OCI-M2 (cell line): ENCODE results near the gene TENT4A.

Experiments
- DNase-seq: peaks from one replicate; lab custom pipeline; 2025; ENCODE audit not compliant: unreplicated experiment; lab: John Stamatoyannopoulos, UW

Gene TENT4A

DNA sequence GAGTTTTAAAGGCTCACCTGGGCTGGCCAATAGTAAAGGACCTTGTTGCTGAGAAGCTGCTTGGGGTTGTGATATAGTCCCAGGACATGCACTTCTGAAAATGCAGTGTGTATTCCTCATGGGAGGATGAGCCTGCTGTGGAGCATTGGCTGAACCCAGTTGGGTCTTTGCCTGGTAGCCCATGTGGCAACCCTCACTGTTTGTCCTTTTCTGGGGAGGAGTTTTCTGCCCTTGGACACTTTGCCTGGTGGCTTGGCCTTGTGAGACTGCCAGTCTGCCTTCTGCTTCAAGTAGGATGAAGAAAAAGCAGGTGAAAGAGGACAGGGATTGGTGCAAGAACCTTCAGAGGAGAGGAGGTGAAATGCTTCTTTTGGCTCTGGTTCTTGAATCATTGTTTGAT, 4.0 kb downstream of the TENT4A start:
- no peak for DNase-seq

DNA sequence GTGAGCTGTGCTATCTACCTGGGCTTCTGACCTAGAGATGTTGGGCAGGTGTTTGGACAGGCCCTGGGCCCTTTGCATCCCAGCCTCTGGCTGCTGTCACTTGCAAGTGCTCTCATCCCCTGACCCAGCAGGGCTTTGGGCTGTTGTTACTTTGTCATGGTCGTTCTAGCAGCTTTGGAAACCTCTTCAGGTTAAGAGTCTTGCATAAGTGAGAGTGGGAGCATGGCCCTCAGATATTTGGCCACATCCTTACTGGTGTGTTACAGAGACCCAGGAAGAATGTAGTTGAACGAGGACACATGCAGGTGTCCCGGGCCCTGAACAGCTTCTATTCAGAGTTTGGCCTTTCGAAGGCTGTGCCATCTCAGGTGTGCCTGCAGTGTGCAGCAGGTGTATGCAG, 4.5 kb downstream of the TENT4A start:
- DNase-seq: no peak

DNA sequence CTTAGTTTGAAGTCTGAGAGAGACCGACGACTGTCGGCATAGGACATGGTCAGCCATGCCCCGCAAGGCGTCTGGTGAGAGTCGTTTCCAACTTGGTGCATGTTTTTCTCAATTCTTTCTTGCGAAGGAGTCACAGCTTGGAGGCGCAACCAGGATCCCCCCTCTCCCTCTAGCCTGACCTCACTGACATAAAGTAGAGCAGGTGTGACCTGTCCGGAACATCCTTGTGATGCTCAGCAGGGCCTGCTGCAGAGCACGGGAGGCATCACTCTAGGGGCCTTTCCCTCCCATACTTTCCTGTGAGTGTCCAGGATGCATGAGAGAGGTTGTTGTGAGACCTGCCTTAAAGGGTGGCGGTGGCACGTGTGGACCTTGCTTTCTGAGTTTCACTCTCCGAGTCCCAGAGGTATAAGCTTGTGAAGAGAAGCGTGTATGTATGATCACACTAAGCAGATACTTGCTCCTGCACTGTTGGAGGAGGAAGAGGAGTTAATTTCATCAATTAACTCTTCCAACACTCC, 5.0 kb downstream of the TENT4A start:
- no peak for DNase-seq

GRCh38 chr5:6718718-6719117, 5.5 kb downstream of the TENT4A start:
- DNase-seq: no peak

- DNase-seq: no peak
These were observed 6.2 kb downstream of the TENT4A start for GRCh38 chr5:6719417-6719816.

DNA sequence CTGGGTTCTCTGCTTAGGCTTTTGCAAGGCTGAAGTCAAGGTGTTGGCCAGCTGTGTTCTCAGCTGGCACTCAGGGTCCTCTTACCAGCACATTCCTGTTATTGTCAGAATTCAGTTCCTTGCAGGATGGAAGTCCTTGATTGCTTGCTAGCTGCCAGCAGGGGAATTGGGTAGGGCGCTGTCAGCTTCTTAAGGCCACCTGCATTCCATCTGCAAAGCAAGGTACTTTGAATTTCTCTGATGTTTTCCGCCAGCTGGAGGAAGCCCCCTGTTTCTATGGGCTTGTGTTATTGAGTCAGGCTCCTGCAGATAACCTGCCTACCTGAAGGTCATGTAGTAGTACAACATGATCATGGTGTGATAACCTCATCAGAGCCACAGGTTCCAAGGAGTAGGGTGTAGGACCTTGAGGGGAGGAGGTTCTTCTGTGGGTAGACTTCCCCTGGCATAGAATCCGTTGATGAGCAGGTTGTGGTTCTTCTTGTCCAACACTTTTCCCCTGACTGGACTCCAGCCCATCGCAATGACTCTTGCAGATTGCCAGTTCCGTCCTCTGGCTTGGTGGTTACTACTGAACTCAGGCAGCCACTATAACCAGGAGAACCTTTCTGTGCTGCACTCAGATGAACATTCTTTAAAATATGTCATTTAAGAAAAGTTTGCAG, 6.8 kb downstream of the TENT4A start:
- DNase-seq: no peak

- no peak for DNase-seq
These were observed 7.3 kb downstream of the TENT4A start for GRCh38 chr5:6720561-6720921.

DNA sequence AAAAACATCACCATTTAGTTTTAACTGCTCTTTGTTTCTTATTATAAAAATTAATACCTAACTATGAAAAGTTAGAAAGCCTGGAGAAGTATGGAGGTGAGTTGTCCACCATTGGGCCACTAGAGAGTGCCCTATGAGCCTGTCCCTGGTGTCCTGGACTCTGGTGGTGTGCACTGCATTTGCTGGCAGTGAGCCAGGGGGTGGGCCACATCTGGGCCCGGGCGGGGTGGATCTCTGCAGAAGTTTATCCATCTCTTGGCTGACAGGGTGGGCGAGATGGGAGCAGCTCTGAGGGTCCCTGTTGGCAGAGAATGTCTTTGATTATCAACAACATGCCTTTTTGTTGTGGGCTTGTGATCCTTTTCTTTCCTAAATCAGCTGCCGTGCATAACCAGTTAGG, 8.2 kb downstream of the TENT4A start:
- no peak for DNase-seq

DNA sequence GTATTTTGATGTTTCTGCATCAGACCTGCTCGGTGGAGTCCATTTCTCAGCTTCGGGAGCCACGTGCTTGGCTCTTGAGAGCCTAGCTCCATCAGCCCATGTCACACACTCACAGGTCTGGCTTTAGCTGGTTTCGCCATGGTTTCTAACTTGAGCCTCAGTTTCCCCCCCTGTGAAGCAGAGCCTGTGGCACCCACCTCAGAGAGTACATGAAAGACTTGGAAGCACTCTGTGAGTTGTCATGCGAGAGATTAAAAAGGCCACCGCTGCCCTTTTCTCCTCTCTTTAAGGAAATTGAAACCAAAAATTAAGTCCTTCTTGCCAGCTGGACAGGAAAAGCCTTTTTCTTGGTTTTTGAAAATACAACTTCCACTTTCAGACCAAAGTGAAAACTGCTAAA, 8.8 kb downstream of the TENT4A start:
- DNase-seq: no peak

- DNase-seq: no peak
These were observed 10.0 kb downstream of the TENT4A start for GRCh38 chr5:6723122-6723815.

- DNase-seq: no peak
These were observed 10.6 kb downstream of the TENT4A start for GRCh38 chr5:6723816-6724300.

DNA sequence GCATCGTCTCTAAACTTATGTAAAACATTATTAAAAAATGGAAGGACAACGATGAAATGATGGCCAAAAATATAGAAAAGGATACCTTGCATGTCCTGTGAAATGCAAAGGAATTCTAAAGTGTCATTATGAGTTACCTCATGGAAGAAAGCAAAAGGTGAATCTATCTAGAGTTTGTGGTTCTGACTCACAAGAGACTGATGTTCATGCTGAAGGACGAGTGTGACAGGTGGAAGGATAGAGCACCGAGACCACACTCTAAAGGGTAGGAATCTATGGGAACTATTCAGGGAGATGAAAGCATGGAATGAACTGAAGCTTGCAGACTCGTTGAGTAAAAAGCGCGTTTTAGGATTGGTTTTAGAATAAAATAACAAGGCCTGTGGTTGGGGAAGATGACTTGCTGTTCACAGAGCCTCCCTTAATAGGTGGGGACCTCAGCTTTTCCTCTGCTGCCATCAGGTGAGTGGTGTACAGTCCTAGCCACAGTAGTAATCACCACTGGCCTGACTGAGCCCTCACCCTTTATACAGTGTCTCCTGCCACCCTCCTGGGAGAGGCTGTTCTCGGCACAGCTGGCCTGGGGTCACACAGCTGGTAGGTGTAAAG, 11.2 kb downstream of the TENT4A start:
- no peak for DNase-seq

DNA sequence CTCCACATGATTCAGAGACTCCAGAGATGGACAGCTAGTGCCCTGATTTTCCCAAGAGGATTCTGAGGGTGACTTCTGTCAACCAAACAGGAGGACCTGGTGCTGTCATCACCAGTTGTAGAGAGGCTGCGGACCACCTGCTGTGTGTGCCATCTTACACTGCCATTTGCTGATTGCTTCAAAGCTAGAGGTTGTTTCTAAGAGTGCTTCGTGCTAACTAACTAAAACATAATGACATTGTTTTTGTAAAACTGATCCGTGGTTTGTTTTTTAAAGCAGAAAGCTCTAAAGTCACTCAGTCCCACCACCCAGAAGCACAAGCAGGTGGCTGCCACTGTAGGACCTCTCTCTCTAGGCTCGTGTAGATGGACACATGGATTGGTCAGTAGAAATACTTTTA, 12.2 kb downstream of the TENT4A start:
- DNase-seq: no peak

GRCh38 chr5:6726006-6726405, 12.8 kb downstream of the TENT4A start:
- no peak for DNase-seq

- DNase-seq: no peak
These were observed 14.0 kb downstream of the TENT4A start for GRCh38 chr5:6727231-6727630.

DNA sequence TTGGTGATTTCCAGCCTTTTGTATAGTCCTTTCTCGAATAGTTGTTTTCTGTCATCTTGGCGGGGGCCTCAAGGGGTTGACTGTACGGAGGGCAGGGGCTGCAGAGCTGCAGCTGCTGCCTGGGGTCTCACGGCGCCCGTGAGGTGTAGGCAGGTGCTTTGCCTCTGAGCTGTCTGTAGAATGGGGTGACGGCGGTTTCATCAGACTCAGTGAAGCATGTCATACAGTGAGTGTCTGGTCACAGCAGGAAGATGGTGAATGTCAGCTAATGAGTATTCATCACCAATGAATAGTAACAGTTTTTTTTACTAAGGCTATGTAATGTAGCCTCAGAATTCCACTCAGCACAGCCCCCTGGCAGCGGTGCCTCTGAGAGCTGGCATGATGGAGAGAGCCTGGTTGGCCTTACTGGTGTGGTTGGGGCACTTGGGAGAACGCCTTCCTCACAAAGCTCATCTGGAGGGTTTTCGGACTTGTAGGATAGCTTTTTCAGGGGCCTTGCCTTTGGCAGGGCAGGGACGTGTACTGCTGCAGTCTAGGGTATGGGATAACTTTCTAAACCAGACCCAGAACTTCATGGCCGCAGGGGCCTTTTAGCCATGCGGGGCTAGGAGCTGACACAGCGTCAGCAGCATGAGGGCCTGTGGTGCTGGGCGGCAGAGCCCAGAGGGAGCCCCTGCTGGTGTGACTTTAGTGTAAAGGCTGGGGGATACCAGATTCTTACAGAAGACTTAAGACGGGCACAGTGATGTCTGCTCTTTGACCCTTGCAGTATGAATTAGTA, 15.0 kb downstream of the TENT4A start:
- DNase-seq: no peak

DNA sequence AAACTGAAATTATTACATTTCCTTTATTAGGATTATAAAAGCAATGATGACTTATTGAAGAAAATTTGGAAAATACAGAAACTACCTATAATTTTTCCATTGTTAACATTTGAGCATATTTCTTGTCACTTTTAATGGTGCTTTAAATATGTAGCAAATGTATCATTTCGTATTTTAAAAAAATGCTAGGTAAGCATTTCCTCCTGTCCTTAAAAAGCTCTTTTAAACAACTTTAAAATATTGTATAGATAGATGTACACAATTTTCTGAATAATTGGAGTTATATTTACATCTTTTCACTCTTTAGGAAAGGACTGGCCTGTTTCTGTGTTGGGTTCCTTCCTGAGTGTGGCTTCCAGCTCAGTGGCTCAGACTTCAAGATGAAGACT, 15.6 kb downstream of the TENT4A start:
- DNase-seq: no peak

DNA sequence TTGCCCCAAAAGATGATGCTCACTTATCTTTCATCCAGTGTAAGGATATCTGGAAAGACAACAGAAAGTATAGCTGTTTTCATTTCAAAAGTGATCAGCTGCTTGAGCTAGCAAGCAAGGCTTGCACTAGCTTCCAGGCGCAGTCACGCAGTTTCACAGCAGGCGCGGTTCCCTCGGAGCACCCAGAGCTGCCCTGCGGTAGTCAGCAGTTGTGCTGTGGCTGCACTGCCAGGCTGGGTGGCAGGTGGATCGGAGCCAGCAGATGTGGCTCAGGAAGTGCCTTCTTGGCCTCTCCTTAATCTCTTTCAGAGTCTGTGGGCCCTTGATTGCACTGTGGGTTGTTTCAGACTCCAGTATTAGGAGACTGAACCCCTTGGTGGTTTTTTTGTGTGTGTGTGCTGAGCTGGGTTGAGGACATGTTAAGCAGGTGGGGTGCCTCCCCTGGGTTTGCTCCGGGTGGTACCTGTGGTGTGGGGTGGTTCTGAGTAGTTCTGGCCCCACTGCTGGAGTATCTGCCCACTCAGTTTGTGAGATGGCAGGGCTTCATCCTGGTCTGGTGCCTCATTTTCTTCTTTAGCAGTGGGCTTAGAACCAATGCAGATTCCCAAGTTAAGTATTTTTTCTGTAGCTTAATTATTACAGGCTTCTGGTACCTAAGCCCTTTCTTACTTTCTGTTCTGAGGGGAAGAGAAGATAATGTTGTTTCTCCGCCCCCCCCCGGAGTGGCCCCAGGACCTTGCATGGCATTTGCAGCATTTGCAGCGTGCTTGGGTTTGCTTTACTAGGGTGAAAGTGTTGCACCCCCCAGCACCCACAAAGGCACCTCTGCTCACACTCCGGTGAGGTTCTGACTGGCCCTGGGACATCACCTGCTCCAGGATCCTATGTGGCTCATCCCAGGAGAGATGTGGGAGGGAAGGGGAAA, 16.4 kb downstream of the TENT4A start:
- DNase-seq: no peak

DNA sequence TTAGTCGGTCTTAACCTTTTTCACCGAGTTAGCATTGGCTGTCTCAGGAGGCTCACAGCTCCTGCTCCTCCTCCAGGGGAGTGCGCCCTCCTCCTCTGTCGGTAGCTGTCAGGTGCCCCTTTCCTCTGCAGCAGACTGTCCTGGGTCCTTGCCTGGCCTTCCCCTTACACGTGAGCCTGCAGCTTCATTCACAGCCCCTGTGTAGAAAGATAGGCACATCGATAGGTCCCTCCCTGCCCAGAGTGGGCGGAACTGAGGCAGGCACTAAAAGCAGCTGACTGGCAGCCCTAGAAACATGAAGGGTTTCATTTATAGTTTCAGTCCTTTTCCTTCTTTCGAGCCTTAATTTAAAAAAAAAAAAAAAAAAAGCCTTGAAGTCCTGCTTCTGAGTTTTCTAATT, 17.2 kb downstream of the TENT4A start:
- DNase-seq: no peak

DNA sequence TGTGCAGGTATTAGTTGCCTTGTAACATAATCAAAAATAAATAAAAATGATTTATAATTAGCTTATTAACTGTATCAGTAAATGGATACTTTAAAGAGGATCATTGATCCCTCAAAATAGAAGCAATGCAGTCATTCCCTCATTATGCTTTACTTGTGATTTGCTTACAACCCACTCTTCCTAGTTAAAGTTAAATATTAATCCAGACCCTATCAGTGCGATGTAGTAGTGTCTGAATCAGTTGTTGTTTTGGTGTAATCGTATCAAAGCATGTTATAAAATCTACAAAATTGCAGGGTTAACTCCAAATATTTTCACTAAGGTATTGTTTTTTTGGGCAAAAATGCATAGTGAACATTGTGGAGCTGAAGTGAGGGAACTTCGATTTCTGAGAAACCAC, 17.6 kb downstream of the TENT4A start:
- no peak for DNase-seq
